ENCODE measurements around the gene MIOX. TPM values are rescaled to one million over a fixed set of nuclear protein-coding genes. Genes with fewer than 3 reads are reported as not detected.

MIOX gene
- total RNA-seq, 1 experiment from 2014 or later, result 0.39 TPM

GRCh38 chr22:50459496-50460140, 27.0 kb upstream of the MIOX start:
- ChIA-PET POLR2A (no interaction called here), CTCF (no interaction called here), RAD21 (ENCODE audit: low non-redundant PET in 1 of 2, low total read pairs in 2 of 2, uncharacterized antibody in 2 of 2, unreplicated experiment in 2 of 2) (no interaction called here)
- H3K36me3 ChIP-seq (ENCODE audit: control insufficient read depth in 1 of 2, insufficient read depth in 2 of 2, low read length in 2 of 2), result peaks cover 19 to 31% of the 10 kb centered on the region in 2 experiments; a peak in 3 of 4 replicates
- H3K4me3 ChIP-seq (replicated peaks in 1 of 2; ENCODE audit: low read depth in 1 of 2, low read length in 2 of 2), result no peak overlapping the region
- H3K9ac ChIP-seq (ENCODE audit: low read length), result no peak overlapping the region
- no peak for ATAC-seq
- no peaks in the 10 kb centered on the region for H3K9me2 ChIP-seq (ENCODE audit: insufficient read depth)
- no peaks in the 10 kb centered on the region for H3K9me3 ChIP-seq (ENCODE audit: control insufficient read depth in 1 of 2, insufficient read depth in 1 of 2, low read depth in 1 of 2, low read length in 2 of 2)
- H4K20me1 ChIP-seq (ENCODE audit: insufficient read depth), result no peaks in the 10 kb centered on the region
- no peaks in the 10 kb centered on the region for H3K79me2 ChIP-seq (ENCODE audit: insufficient read depth, low read length)
- no peak overlapping the region for H2AFZ ChIP-seq (ENCODE audit: low read depth, low read length, poor library complexity, severe bottlenecking)
- TSS peak; percentile 31 for BruUV-seq (replicated peaks)
- TF ChIP-seq, protein P1, sequence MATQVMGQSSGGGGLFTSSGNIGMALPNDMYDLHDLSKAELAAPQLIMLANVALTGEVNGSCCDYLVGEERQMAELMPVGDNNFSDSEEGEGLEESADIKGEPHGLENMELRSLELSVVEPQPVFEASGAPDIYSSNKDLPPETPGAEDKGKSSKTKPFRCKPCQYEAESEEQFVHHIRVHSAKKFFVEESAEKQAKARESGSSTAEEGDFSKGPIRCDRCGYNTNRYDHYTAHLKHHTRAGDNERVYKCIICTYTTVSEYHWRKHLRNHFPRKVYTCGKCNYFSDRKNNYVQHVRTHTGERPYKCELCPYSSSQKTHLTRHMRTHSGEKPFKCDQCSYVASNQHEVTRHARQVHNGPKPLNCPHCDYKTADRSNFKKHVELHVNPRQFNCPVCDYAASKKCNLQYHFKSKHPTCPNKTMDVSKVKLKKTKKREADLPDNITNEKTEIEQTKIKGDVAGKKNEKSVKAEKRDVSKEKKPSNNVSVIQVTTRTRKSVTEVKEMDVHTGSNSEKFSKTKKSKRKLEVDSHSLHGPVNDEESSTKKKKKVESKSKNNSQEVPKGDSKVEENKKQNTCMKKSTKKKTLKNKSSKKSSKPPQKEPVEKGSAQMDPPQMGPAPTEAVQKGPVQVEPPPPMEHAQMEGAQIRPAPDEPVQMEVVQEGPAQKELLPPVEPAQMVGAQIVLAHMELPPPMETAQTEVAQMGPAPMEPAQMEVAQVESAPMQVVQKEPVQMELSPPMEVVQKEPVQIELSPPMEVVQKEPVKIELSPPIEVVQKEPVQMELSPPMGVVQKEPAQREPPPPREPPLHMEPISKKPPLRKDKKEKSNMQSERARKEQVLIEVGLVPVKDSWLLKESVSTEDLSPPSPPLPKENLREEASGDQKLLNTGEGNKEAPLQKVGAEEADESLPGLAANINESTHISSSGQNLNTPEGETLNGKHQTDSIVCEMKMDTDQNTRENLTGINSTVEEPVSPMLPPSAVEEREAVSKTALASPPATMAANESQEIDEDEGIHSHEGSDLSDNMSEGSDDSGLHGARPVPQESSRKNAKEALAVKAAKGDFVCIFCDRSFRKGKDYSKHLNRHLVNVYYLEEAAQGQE (IDR thresholded peaks at IDR 0.05; ENCODE audit: low read depth), result no peak
- TF ChIP-seq RAD21 (IDR thresholded peaks at IDR 0.05; ENCODE audit: low read depth) (no peak), YY1 (IDR thresholded peaks at IDR 0.05; ENCODE audit: extremely low read depth, insufficient replicate concordance, low read depth, low read length) (no peak), POLR2AphosphoS5 (IDR thresholded peaks at IDR 0.05; ENCODE audit: low read depth, low read length) (no peak), SIN3A (IDR thresholded peaks at IDR 0.05; ENCODE audit: low read depth) (no peak), ZBTB33 (IDR thresholded peaks at IDR 0.05; ENCODE audit: extremely low read depth, insufficient replicate concordance, low read length) (no peak), EZH2 (IDR thresholded peaks at IDR 0.05) (no peak), FOSL1 (IDR thresholded peaks at IDR 0.05; ENCODE audit: low read depth) (no peak), EZH2phosphoT487 (IDR thresholded peaks at IDR 0.05; ENCODE audit: borderline replicate concordance) (no peak)
- TF ChIP-seq, protein P2, sequence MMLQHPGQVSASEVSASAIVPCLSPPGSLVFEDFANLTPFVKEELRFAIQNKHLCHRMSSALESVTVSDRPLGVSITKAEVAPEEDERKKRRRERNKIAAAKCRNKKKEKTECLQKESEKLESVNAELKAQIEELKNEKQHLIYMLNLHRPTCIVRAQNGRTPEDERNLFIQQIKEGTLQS (IDR thresholded peaks at IDR 0.05), result no peak
- no peaks in the 10 kb centered on the region for H3K4me1 ChIP-seq (ENCODE audit: control insufficient read depth in 1 of 2, insufficient read depth in 2 of 2, low read length in 2 of 2)
- no peak overlapping the region for H3K4me2 ChIP-seq (ENCODE audit: low read length)
- intact Hi-C loops (cut with micrococcal nuclease), result no loop called here
- no peak overlapping the region for H3K27ac ChIP-seq (ENCODE audit: low read depth, low read length)
- H3K27me3 ChIP-seq (ENCODE audit: insufficient read depth, low read length), result no peaks in the 10 kb centered on the region
- no peak for DNase-seq (ENCODE audit: low read depth, low spot score)
